ENCODE measurements around the gene C19orf25. TPM values are rescaled to one million over a fixed set of nuclear protein-coding genes. Genes with fewer than 3 reads are reported as not detected.
"Not testable (repeated sequence)": the region's sequence is repeated elsewhere in the genome, so short reads cannot be mapped to it uniquely, and the experiment has no call there.

The C19orf25 gene
- total RNA-seq, 1 experiment from 2014 or later: 56.0 TPM

GRCh38 chr19:1481893-1482360 is 2.9 kb upstream of the C19orf25 start:
- no peak for DNase-seq (ENCODE audit: low spot score)

GRCh38 chr19:1481224-1481892 is 2.3 kb upstream of the C19orf25 start:
- no peak for DNase-seq (ENCODE audit: low spot score)

GRCh38 chr19:1477056-1477455 is 2.0 kb downstream of the C19orf25 start:
- DNase-seq (ENCODE audit: low spot score): not testable (repeated sequence)

GRCh38 chr19:1475751-1476437 is 3.1 kb downstream of the C19orf25 start:
- no peak for DNase-seq (ENCODE audit: low spot score)

GRCh38 chr19:1474765-1475351 is 4.2 kb downstream of the C19orf25 start:
- no peak for DNase-seq (ENCODE audit: low spot score)

GRCh38 chr19:1474011-1474764 is 4.8 kb downstream of the C19orf25 start:
- no peak for DNase-seq (ENCODE audit: low spot score)

- no peak for DNase-seq (ENCODE audit: low spot score)
Observed at GRCh38 chr19:1473085-1473851, 5.7 kb downstream of the C19orf25 start.

GRCh38 chr19:1472231-1473084 is 6.6 kb downstream of the C19orf25 start:
- DNase-seq (ENCODE audit: low spot score): no peak

- no peak for DNase-seq (ENCODE audit: low spot score)
Observed at GRCh38 chr19:1471515-1472160, 7.4 kb downstream of the C19orf25 start.

- DNase-seq (ENCODE audit: low spot score): peak; percentile 30
Observed at GRCh38 chr19:1471010-1471514, 8.0 kb downstream of the C19orf25 start.

GRCh38 chr19:1470305-1471009 is 8.6 kb downstream of the C19orf25 start:
- no peak for DNase-seq (ENCODE audit: low spot score)

- no peak for DNase-seq (ENCODE audit: low spot score)
Observed at GRCh38 chr19:1470055-1470304, 9.0 kb downstream of the C19orf25 start.

GRCh38 chr19:1469255-1470054 is 9.6 kb downstream of the C19orf25 start:
- no peak for DNase-seq (ENCODE audit: low spot score)

GRCh38 chr19:1468821-1469254 is 10.2 kb downstream of the C19orf25 start:
- no peak for DNase-seq (ENCODE audit: low spot score)

GRCh38 chr19:1468274-1468820 is 10.7 kb downstream of the C19orf25 start:
- no peak for DNase-seq (ENCODE audit: low spot score)

GRCh38 chr19:1467490-1468273 is 11.3 kb downstream of the C19orf25 start:
- no peak for DNase-seq (ENCODE audit: low spot score)

GRCh38 chr19:1467215-1467489 is 11.9 kb downstream of the C19orf25 start:
- DNase-seq (ENCODE audit: low spot score): no peak
